Measurements from ENCODE around the gene ASB6. TPM values are rescaled to one million over a fixed set of nuclear protein-coding genes. Genes with fewer than 3 reads are reported as not detected.

ASB6 gene
- total and polyA plus RNA-seq, 2 of the 13 experiments (the other 11 are each of a cell fraction or from before 2014, with no cell fraction given): 8.2 to 8.4 TPM

- TF ChIP-seq ATF4 (CRISPR knock-in tag; IDR thresholded peaks at IDR 0.05) (no peak), CENPT (CRISPR knock-in tag; IDR thresholded peaks at IDR 0.05; ENCODE audit: low read depth) (no peak), MAZ (IDR thresholded peaks at IDR 0.05; ENCODE audit: borderline replicate concordance, low read depth, low read length) (no peak), MAZ (CRISPR knock-in tag; IDR thresholded peaks at IDR 0.05; ENCODE audit: low read depth) (no peak), ZNF530 (CRISPR knock-in tag; IDR thresholded peaks at IDR 0.05; ENCODE audit: low read depth) (no peak), STAG1 (CRISPR knock-in tag; IDR thresholded peaks at IDR 0.05) (no peak)
These were observed 36.9 kb upstream of the ASB6 start (continued) for GRCh38 chr9:129678844-129679243.

GRCh38 chr9:129677456-129677855, 35.5 kb upstream of the ASB6 start:
- Histone ChIP-seq H3K9me3 (ENCODE audit: low read length) (no peaks in the 10 kb centered on the region), H3K36me3 (replicated peaks in 1 of 2; ENCODE audit: control insufficient read depth in 1 of 2, insufficient read depth in 2 of 2, low read length in 2 of 2) (no peaks in the 10 kb centered on the region), H2AFZ (ENCODE audit: low read length) (no peak overlapping the region), H3K4me2 (ENCODE audit: low read depth, low read length) (no peak overlapping the region), H3K79me2 (ENCODE audit: insufficient read depth, low read length) (no peaks in the 10 kb centered on the region), H3K4me3 (replicated peaks in 1 of 3; ENCODE audit: insufficient read depth in 1 of 3, low read depth in 2 of 3, low read length in 3 of 3) (no peak overlapping the region), H3K27me3 (ENCODE audit: control insufficient read depth in 1 of 2, insufficient read depth in 2 of 2, low read length in 2 of 2) (peaks cover 8 to 80% of the 10 kb centered on the region in 2 experiments), H4K20me1 (ENCODE audit: insufficient read depth, low read length) (no peaks in the 10 kb centered on the region), H3K4me1 (ENCODE audit: insufficient read depth, low read length) (no peaks in the 10 kb centered on the region), H3K9ac (ENCODE audit: insufficient read depth, low read depth, low read length) (no peak overlapping the region), H3K27ac (ENCODE audit: extremely low read length, insufficient read depth, low read length) (no peak overlapping the region)
- no TSS peak for BruUV-seq (replicated peaks)
- WGBS (ENCODE audit: low lambda C conversion rate): 30% methylated on average over 9 of the region's 9 CpGs
- ATAC-seq (no peak), DNase-seq (ENCODE audit: low spot score) (no peak), FAIRE-seq (no peak)
- ChIA-PET POLR2A (no interaction called here), CTCF (ENCODE audit: low intra/inter-chr PET ratio, low total read pairs) (no interaction called here)
- in situ Hi-C loops (cut with HindIII; ENCODE audit: extremely low pct_ligation_motif_present, low pct_unique_long_range_greater_than_20kb): no loop called here
- intact Hi-C loops (cut with micrococcal nuclease; ENCODE audit: unreplicated experiment): no loop called here
- no peak for TF ChIP-seq SP140L (CRISPR knock-in tag; IDR thresholded peaks at IDR 0.05; ENCODE audit: borderline replicate concordance)
- no peak for TF ChIP-seq ZNF713 (CRISPR knock-in tag; IDR thresholded peaks at IDR 0.05)
- TF ChIP-seq THRA (CRISPR knock-in tag; IDR thresholded peaks at IDR 0.05; ENCODE audit: borderline replicate concordance): no peak
- TF ChIP-seq ZNF362 (CRISPR knock-in tag; IDR thresholded peaks at IDR 0.05; ENCODE audit: borderline replicate concordance): no peak
- no peak for TF ChIP-seq ZKSCAN1 (IDR thresholded peaks at IDR 0.05; ENCODE audit: low read length)
- TF ChIP-seq SP2 (CRISPR knock-in tag; IDR thresholded peaks at IDR 0.05): no peak
- no peak for TF ChIP-seq MZF1 (CRISPR knock-in tag; IDR thresholded peaks at IDR 0.05; ENCODE audit: borderline replicate concordance)
- TF ChIP-seq PAF1 (CRISPR knock-in tag; IDR thresholded peaks at IDR 0.05): no peak
- no peak for TF ChIP-seq SNAPC4 (CRISPR knock-in tag; IDR thresholded peaks at IDR 0.05)
- no peak for TF ChIP-seq GPN1 (CRISPR knock-in tag; IDR thresholded peaks at IDR 0.05; ENCODE audit: borderline replicate concordance)
